Measurements from ENCODE around the gene TMEM140.
A peak's percentile ranks its signal among the peaks of the same experiment; 100 is the strongest.

TMEM140 gene

DNA sequence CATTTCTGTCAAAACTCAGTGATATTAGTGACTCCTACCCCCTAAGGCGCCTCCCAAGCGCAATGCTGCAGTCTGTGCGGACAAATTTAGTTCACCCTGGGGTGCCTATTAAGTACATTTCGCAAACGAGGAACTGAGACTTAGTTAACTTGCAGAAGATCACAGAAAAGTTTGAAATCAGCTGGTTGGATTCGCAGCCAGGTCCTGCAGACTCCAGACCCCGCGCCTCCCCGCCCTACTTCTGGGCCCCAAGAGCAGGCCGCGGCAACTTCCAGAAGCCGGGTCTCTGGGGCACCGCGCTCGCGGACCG is 22.0 kb downstream of the TMEM140 start:
- TF ChIP-seq, protein P1, sequence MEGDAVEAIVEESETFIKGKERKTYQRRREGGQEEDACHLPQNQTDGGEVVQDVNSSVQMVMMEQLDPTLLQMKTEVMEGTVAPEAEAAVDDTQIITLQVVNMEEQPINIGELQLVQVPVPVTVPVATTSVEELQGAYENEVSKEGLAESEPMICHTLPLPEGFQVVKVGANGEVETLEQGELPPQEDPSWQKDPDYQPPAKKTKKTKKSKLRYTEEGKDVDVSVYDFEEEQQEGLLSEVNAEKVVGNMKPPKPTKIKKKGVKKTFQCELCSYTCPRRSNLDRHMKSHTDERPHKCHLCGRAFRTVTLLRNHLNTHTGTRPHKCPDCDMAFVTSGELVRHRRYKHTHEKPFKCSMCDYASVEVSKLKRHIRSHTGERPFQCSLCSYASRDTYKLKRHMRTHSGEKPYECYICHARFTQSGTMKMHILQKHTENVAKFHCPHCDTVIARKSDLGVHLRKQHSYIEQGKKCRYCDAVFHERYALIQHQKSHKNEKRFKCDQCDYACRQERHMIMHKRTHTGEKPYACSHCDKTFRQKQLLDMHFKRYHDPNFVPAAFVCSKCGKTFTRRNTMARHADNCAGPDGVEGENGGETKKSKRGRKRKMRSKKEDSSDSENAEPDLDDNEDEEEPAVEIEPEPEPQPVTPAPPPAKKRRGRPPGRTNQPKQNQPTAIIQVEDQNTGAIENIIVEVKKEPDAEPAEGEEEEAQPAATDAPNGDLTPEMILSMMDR (IDR thresholded peaks at IDR 0.05) = no peak

DNA sequence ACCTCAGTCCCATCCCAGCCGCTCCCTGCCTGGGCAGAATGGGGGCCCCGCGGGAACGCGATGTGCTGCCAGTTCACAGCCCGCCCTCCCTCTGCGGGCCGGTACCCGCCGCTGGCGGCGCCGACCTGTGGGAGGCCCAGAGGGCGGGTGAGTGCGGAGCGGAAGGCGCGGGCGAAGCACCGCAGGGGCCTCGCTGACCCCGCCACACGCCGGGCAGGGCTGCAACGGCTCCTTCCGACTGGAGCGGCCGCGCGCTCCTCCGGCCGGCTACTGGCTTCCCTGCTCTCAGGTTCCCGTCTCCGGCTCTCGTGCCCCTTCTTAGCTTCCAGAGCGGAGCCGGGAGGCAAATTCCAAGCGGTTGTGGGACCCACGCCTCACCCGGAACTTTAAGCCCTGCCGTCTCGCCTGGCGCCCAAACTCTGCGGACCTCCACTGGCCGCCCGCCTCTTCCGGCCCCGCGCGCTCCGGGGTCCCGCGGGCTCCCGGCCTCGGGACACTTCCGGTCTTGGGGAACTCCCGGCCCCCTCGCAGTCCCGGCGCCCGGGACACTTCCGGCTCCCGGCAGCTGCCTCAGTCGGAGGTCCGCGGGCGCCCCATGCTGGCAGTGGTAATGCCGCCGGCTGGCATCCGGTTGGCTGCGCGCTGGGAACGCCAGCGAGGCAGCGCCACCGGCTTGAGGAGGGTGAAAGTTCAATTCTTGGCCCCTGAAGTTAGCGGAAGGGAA is 22.6 kb downstream of the TMEM140 start, which contains the start of gene CYREN:
CYREN (minus strand) TSS at position 434 of the 724 bp plus-strand sequence. CDS start 1,785 bp downstream, outside the sequence.
- TF ChIP-seq, protein P1 (IDR thresholded peaks at IDR 0.05) = peak; percentile 81

DNA sequence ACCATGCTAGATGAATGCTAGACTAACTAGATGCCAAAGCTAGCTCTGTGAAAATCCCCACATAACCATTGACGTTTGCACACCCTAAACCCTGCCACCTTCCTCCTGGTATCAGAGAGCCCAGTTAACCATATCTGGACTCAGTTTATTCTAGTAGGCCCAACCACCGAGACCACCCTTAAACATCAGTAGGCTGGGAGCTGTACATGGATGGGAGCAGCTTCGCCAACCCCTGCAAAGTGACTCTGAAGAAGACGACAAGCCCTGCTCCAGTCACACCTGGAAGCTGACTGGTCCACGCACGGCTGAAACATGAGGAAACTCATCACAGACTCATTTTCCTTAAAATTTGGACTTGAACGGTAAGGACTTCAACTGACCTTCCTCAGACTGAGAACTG is 27.1 kb downstream of the TMEM140 start:
- TF ChIP-seq, protein P1 (IDR thresholded peaks at IDR 0.05) = no peak

DNA sequence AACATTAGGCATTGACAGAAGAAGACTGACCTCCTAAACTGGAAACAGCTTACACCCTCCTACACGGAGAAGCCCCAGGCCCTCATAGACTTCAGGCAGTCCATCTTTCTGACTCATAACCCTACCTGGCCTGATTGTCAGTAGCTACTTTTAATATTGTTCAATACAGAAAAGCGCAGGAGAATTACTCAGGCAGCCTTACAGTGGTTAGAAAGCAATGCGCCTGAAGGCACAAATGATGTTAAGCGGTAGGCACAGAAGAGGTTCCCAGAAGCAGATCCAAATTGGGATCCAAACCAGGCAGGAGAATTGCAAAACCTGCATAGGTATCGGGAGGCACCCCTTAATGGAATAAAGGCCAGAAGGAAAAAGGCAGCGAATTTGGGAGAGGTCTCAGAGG is 28.1 kb downstream of the TMEM140 start:
- TF ChIP-seq, protein P1 (IDR thresholded peaks at IDR 0.05) = no peak

DNA sequence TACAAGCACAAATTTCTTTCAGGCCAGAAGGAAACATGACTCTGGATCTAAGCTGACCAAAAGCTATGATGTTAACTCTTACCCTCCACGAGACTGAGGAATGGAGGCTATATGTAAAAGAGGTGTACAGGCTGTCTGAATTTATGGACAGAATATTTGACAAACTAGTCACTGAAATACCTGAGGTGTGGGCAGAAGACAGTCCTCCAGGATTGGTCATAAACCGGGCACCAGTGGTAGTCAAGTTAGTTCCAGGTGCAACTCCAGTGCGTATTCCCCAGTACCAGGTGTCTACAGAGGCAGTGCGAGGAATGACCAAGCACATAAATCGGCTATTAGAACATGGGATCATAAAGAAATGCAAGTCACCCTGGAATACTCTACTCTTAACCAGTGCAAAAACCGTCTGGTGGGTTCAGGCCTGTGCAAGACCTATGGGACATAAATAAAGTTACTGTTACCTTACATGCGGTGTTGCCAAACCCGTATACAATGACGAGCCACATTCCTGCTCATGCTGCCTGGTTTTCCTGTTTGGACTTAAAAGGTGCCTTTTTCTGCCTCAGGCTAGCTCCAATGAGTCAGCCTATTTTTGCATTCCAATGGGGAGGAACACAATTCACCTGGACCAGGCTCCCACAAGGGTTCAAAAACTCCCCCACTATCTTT is 29.3 kb downstream of the TMEM140 start:
- TF ChIP-seq, protein P1 (IDR thresholded peaks at IDR 0.05) = no peak

DNA sequence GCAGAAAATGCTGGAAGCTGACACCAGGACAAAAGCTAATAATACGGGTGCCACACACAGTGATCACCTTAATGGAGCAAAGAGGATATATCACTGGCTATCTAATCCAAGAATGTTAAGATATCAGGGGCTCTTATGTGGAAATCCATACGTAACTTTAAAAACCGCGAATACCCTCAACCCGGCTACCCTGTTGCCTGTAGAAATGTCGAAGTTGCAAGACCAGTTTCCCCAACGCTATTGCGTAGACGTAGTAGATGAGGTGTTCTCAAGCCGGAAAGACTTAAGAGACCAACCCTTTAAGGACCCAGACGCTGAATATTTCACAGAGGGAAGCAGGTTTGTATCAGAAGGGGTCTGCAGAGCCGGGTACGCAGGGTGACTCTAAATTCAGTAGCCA is 30.5 kb downstream of the TMEM140 start:
- TF ChIP-seq, protein P1 (IDR thresholded peaks at IDR 0.05) = no peak

DNA sequence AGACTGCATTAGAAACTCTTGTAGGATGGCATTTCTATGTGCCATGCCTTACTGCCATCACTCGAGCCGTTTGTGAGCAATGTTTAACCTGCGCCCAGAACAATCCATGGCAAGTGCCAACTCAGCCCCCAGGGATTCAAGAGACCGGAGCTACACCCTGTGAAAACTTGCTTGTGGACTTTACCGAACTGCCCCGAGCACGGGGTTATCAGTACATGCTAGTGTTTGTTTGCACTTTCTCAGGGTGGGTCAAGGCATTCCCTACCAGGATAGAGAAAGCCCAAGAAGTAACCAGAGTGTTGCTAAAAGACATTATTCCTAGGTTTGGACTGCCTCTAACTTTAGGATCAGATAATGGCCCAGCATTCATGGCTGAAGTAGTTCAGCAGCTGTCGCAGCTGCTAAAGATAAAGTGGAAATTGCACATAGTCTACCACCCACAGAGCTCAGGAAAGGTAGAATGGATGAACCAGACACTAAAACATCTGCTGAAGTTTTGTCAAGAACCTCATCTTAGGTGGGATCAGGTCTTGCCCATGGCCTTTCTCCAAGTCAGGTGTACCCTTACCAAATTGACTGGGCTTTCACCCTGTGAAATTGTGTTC is 31.6 kb downstream of the TMEM140 start:
- TF ChIP-seq, protein P1 (IDR thresholded peaks at IDR 0.05) = no peak

Data from LNCAP (cell line).